OCI-LY7 (cell line): Measurements from ENCODE around the gene GGTA1. TPM values are rescaled to one million over a fixed set of nuclear protein-coding genes. Genes with fewer than 3 reads are reported as not detected.

Experiments used
- BruUV-seq: library from RNA; stranded (reverse); fragments of 400-500 nt; replicated peaks from 2 replicates; lab custom pipeline; 2021; lab: Mats Ljungman, UMichigan
- CTCF ChIA-PET: fragments of 300-600 bp; sonication (Branson Sonifier 250); formaldehyde crosslinking; loops from one replicate; lab custom pipeline; 2022; ENCODE audit warnings: antibody characterized with exemption; ENCODE audit not compliant: unreplicated experiment; lab: Charles Lee
- POLR2A ChIA-PET: fragments of 300-600 bp; sonication (Branson Sonifier 250); formaldehyde crosslinking; loops from one replicate; lab custom pipeline; 2022; ENCODE audit warnings: antibody characterized with exemption; lab: Charles Lee
- DNase-seq: peaks from one replicate; pipeline ENCODE4 v3.0.0-alpha.2; 2015; ENCODE audit warnings: low spot score
- H2AFZ ChIP-seq: fragments of 200-600 bp; sonication (generic), shearing (Covaris generic); 2 replicates; pipeline ENCODE4 v1.6.1; 2014; ENCODE audit warnings: mild to moderate bottlenecking, antibody characterized with exemption, low read length, moderate library complexity
- H3K27ac ChIP-seq: fragments of 200-600 bp; sonication (generic); 2 replicates; pipeline ENCODE4 v1.5.1; 2014; ENCODE audit warnings: mixed run types, low read depth, mild to moderate bottlenecking, moderate library complexity, low read length, inconsistent platforms; ENCODE audit not compliant: poor library complexity, severe bottlenecking
- H3K36me3 ChIP-seq: fragments of 200-600 bp; sonication (generic); 2 replicates; pipeline ENCODE4 v1.6.1; 2014; ENCODE audit warnings: mild to moderate bottlenecking, antibody characterized with exemption, low read length, moderate library complexity, mixed read lengths; ENCODE audit not compliant: insufficient read depth
- H3K4me1 ChIP-seq: fragments of 200-600 bp; sonication (generic); 2 replicates; pipeline ENCODE4 v1.5.1; 2014; ENCODE audit warnings: mild to moderate bottlenecking, low read length; ENCODE audit not compliant: insufficient read depth, poor library complexity, severe bottlenecking
- H3K4me2 ChIP-seq: fragments of 200-600 bp; sonication (generic); 2 replicates; pipeline ENCODE4 v1.6.1; 2014; ENCODE audit warnings: mild to moderate bottlenecking, low read length
- H3K4me3 ChIP-seq: fragments of 200-600 bp; sonication (generic); 2 replicates; pipeline ENCODE4 v1.5.1; 2014; ENCODE audit warnings: mild to moderate bottlenecking, low read depth, low read length; ENCODE audit not compliant: poor library complexity, severe bottlenecking
- H3K79me2 ChIP-seq: fragments of 200-600 bp; sonication (generic); 2 replicates; pipeline ENCODE4 v1.6.1; 2016; ENCODE audit warnings: low read depth, mild to moderate bottlenecking, low read length, moderate library complexity, mixed read lengths; ENCODE audit not compliant: insufficient read depth
- H3K9me2 ChIP-seq: fragments of 200-600 bp; sonication (generic); 2 replicates; pipeline ENCODE4 v1.6.1; 2016; ENCODE audit warnings: mild to moderate bottlenecking, low read length, mixed read lengths; ENCODE audit not compliant: insufficient read depth
- H3K9me3 ChIP-seq: fragments of 200-600 bp; sonication (generic); 2 replicates; pipeline ENCODE4 v1.6.1; 2014; ENCODE audit warnings: mild to moderate bottlenecking, mixed run types, low read length, mixed read lengths
- H4K20me1 ChIP-seq: fragments of 200-600 bp; sonication (generic); 2 replicates; pipeline ENCODE4 v1.6.1; 2014; ENCODE audit warnings: mild to moderate bottlenecking, antibody characterized with exemption, low read length, moderate library complexity, mixed read lengths; ENCODE audit not compliant: insufficient read depth
- CTCF ChIP-seq: fragments of 200-600 bp; sonication (generic); conservative IDR thresholded peaks from 2 replicates; pipeline ENCODE4 v1.5.1; 2014; ENCODE audit warnings: mild to moderate bottlenecking, antibody characterized with exemption, low read length, moderate library complexity, mixed read lengths
- EZH2phosphoT487 ChIP-seq: fragments of 200-600 bp; sonication (generic); IDR thresholded peaks from 2 replicates; pipeline ENCODE4 v1.6.1; 2018; ENCODE audit warnings: low read depth, borderline replicate concordance, mild to moderate bottlenecking, mixed run types, antibody characterized with exemption, low read length, moderate library complexity, mixed read lengths
- intact Hi-C: fragments of 100-400 bp; cut with micrococcal nuclease; formaldehyde crosslinking; loops from one replicate; pipeline ENCODE4 v1.10.0; 2022; ENCODE audit not compliant: unreplicated experiment
- total RNA-seq, 2 experiments: library from RNA; depleted of rRNA in 1 of 2; stranded (reverse); fragments of >200 nt in 1 of 2; shearing (Covaris generic) in 1 of 2; gene quantifications; 2 replicates each; pipeline ENCODE4 v1.2.3, GENCODE V29; 2014 to 2022

GGTA1 gene
- total RNA-seq, 2 experiments from 2014 or later, result not detected

GRCh38 chr9:121411993-121412392, 87.7 kb downstream of the GGTA1 start:
- H3K79me2 ChIP-seq, result no peaks in the 10 kb centered on the region
- H3K36me3 ChIP-seq, result no peaks in the 10 kb centered on the region
- ChIA-PET CTCF (interaction anchor here (1.3 kb wide), 1 partner anchor 94 kb away, joined by 4 read pairs; no protein-coding TSS in a partner anchor), POLR2A (no interaction called here)
- H3K9me2 ChIP-seq, result no peaks in the 10 kb centered on the region
- no peaks in the 10 kb centered on the region for H3K4me1 ChIP-seq
- H3K4me2 ChIP-seq, result no peak overlapping the region
- no TSS peak for BruUV-seq
- intact Hi-C loops, result no loop called here
- TF ChIP-seq CTCF, result no peak
- no peak for TF ChIP-seq EZH2phosphoT487
- no peaks in the 10 kb centered on the region for H3K9me3 ChIP-seq
- H2AFZ ChIP-seq, result no peak overlapping the region
- no peak for DNase-seq
- H4K20me1 ChIP-seq, result no peaks in the 10 kb centered on the region
- no peak overlapping the region for H3K27ac ChIP-seq
- H3K4me3 ChIP-seq, result no peak overlapping the region

GRCh38 chr9:121405899-121406298, 93.7 kb downstream of the GGTA1 start:
- intact Hi-C loops, result loop anchor here (10.0 kb wide), 1 partner anchor 421 kb away; no protein-coding TSS in a partner anchor
- Histone ChIP-seq H3K27ac (no peak overlapping the region), H3K4me2 (no peak overlapping the region), H3K4me3 (no peak overlapping the region), H3K36me3 (no peaks in the 10 kb centered on the region), H3K4me1 (no peaks in the 10 kb centered on the region), H3K9me3 (peaks cover 8% of the 10 kb centered on the region), H3K9me2 (no peaks in the 10 kb centered on the region), H3K79me2 (no peaks in the 10 kb centered on the region), H4K20me1 (no peaks in the 10 kb centered on the region), H2AFZ (no peak overlapping the region)
- BruUV-seq, result no TSS peak
- ChIA-PET POLR2A (interaction anchor here (0.7 kb wide), 1 partner anchor 429 kb away, joined by 4 read pairs; no protein-coding TSS in a partner anchor), CTCF (no interaction called here)
- TF ChIP-seq CTCF (no peak), EZH2phosphoT487 (no peak)
- DNase-seq, result no peak

Other genes with a start within 250 kb of the GGTA1 start
- 10.9 and 16.3 TPM in 2 replicates for gene GSN, start 231.7 kb downstream of the GGTA1 start, total RNA-seq (2014; rRNA removed; shearing (Covaris generic))
- 13.4 and 15.3 TPM in 2 replicates for gene GSN, start 231.7 kb downstream of the GGTA1 start, total RNA-seq (2022)
- 3.3 and 5.7 TPM in 2 replicates for gene STOM, start 129.6 kb downstream of the GGTA1 start, total RNA-seq (2014; rRNA removed; shearing (Covaris generic))
- 7.3 and 8.1 TPM in 2 replicates for gene STOM, start 129.6 kb downstream of the GGTA1 start, total RNA-seq (2022)
- gene DAB2IP, start 151.8 kb upstream of the GGTA1 start, total RNA-seq (2014; rRNA removed; shearing (Covaris generic)), result 2.9 and 3.9 TPM in 2 replicates
- 11.1 and 11.2 TPM in 2 replicates for gene DAB2IP, start 151.8 kb upstream of the GGTA1 start, total RNA-seq (2022)